Measurements from ENCODE around the gene SIRT5.

SIRT5 gene

DNA sequence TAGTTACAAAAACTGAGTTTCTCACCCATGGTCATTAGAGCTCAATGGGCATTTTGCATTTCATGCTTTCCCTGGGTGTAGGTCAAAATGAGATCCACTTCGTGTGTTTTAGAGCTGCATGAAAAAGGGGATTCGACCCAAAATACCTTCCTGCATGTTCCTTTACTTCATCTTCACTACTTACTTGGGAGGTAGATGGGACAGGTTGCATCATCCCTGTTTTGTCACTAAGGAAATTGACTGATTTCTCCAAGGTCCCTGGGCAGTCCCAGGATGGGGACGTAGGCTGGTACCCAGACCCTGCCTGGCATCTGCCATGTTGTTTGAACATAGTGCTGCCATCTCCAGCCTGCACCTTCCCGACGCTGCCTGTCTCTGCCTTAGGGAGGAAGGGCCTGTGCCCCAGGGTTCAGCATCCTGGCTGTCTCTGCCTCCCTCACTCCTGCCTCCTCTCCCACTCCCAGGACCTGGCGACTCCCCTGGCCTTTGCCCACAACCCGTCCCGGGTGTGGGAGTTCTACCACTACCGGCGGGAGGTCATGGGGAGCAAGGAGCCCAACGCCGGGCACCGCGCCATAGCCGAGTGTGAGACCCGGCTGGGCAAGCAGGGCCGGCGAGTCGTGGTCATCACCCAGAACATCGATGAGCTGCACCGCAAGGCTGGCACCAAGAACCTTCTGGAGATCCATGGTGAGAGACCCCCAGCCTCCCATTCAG, 17.0 kb downstream of the SIRT5 start:
- H3K9ac ChIP-seq (ENCODE audit: low read depth, low read length), result no peak overlapping the region
- H3K27ac ChIP-seq (ENCODE audit: low read length), result no peak overlapping the region
- no peaks in the 10 kb centered on the region for H3K9me3 ChIP-seq (ENCODE audit: insufficient read depth, low read depth, low read length)
- H3K4me3 ChIP-seq (ENCODE audit: low read length), result no peak overlapping the region
- H3K4me1 ChIP-seq (ENCODE audit: insufficient read depth, low read length), result no peaks in the 10 kb centered on the region
- no peaks in the 10 kb centered on the region for H3K27me3 ChIP-seq (ENCODE audit: insufficient read depth, low read length)
- H3K36me3 ChIP-seq (ENCODE audit: insufficient read depth, low read depth, low read length), result peaks cover 48% of the 10 kb centered on the region

DNA sequence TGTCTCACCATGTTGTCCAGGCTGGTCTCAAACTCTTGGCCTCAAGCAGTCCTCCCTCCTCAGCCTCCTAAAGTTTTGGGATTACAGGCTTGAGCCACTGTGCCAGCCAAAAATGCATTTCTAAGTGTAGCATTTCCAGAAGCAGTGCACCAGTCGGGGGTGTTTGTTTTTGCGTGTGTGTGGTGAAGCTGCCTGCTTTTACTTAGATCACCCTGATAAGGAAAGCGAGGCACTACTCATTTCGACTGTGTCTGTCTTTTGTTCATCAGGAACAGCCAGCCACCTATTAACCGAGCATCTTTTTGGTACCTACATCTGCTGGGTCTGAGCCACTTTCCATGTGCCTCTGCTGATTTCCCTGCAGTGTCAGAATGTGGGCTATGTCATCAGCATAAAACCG, 18.7 kb downstream of the SIRT5 start:
- no peak overlapping the region for H3K9ac ChIP-seq (ENCODE audit: low read depth, low read length)
- no peaks in the 10 kb centered on the region for H3K27me3 ChIP-seq (ENCODE audit: insufficient read depth, low read length)
- peaks cover 46% of the 10 kb centered on the region for H3K36me3 ChIP-seq (ENCODE audit: insufficient read depth, low read depth, low read length)
- H3K9me3 ChIP-seq (ENCODE audit: insufficient read depth, low read depth, low read length), result no peaks in the 10 kb centered on the region
- no peak overlapping the region for H3K4me3 ChIP-seq (ENCODE audit: low read length)
- H3K4me1 ChIP-seq (ENCODE audit: insufficient read depth, low read length), result no peaks in the 10 kb centered on the region
- H3K27ac ChIP-seq (ENCODE audit: low read length), result no peak overlapping the region

DNA sequence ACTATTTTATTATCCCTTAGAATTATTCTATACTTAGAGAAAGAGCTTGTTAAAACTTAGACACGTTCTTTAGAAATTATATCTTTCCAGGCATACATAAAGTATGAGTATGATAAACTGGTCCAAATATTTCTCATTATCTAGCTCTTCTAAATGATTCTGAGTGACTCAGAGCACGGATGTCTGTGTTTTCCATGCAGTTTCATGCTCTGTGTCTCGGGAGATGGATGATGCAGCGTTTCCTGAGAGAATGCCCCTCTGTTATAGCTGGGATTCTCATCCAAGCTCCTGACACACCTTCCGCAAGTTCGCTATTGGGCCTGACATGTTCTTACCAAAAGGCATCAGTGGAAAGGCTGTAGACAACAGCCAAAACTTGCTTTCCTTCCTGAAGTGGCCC, 19.3 kb downstream of the SIRT5 start:
- Histone ChIP-seq H3K9ac (ENCODE audit: low read depth, low read length) (no peak overlapping the region), H3K9me3 (ENCODE audit: insufficient read depth, low read depth, low read length) (no peaks in the 10 kb centered on the region), H3K36me3 (ENCODE audit: insufficient read depth, low read depth, low read length) (peaks cover 44% of the 10 kb centered on the region), H3K4me1 (ENCODE audit: insufficient read depth, low read length) (no peaks in the 10 kb centered on the region), H3K4me3 (ENCODE audit: low read length) (no peak overlapping the region), H3K27me3 (ENCODE audit: insufficient read depth, low read length) (no peaks in the 10 kb centered on the region), H3K27ac (ENCODE audit: low read length) (no peak overlapping the region)

DNA sequence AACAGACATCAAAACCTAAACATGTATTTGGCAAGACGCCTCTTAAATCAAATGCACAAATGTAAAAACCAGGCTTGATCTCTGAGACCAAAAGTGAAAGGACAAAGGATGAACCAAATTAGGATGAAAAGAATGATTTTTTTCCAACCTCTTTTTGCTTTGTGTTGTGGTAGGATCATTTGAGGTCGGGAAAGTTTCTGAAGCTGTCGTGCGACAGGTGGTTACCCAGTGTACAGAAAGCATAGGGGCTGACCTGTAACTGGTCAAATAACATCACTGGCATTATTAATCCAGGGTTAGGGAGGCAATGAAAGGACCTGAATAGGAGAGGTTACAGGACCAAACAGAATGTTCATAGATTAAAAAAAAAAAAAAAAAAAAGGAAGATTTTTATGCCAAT, 22.7 kb downstream of the SIRT5 start:
- H3K9ac ChIP-seq (ENCODE audit: low read depth, low read length), result no peak overlapping the region
- H3K36me3 ChIP-seq (ENCODE audit: insufficient read depth, low read depth, low read length), result peaks cover 51% of the 10 kb centered on the region
- no peaks in the 10 kb centered on the region for H3K4me1 ChIP-seq (ENCODE audit: insufficient read depth, low read length)
- H3K27ac ChIP-seq (ENCODE audit: low read length), result no peak overlapping the region
- H3K9me3 ChIP-seq (ENCODE audit: insufficient read depth, low read depth, low read length), result no peaks in the 10 kb centered on the region
- no peak overlapping the region for H3K4me3 ChIP-seq (ENCODE audit: low read length)
- H3K27me3 ChIP-seq (ENCODE audit: insufficient read depth, low read length), result no peaks in the 10 kb centered on the region

DNA sequence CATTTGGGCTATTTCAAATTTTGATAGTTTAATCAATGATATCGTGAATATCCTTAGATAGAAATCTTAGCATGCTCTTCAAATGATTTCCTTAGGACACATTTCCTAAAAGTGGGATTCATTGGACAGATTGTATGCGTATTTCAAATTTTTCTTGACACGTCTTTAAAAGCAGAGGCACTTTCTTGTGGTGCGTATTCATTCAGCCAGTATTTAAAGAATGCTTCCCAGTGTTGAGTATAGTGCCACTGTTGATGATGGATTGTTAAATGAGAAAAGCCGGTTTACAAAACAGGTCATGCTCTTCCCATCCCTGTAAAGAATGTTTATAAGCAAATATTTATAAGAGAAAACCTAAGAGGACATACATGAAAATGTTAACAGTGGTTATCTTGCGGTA, 25.6 kb downstream of the SIRT5 start:
- H3K4me3 ChIP-seq (ENCODE audit: low read length), result no peak overlapping the region
- peaks cover 56% of the 10 kb centered on the region for H3K36me3 ChIP-seq (ENCODE audit: insufficient read depth, low read depth, low read length)
- no peaks in the 10 kb centered on the region for H3K9me3 ChIP-seq (ENCODE audit: insufficient read depth, low read depth, low read length)
- no peaks in the 10 kb centered on the region for H3K4me1 ChIP-seq (ENCODE audit: insufficient read depth, low read length)
- no peaks in the 10 kb centered on the region for H3K27me3 ChIP-seq (ENCODE audit: insufficient read depth, low read length)
- no peak overlapping the region for H3K9ac ChIP-seq (ENCODE audit: low read depth, low read length)
- no peak overlapping the region for H3K27ac ChIP-seq (ENCODE audit: low read length)

DNA sequence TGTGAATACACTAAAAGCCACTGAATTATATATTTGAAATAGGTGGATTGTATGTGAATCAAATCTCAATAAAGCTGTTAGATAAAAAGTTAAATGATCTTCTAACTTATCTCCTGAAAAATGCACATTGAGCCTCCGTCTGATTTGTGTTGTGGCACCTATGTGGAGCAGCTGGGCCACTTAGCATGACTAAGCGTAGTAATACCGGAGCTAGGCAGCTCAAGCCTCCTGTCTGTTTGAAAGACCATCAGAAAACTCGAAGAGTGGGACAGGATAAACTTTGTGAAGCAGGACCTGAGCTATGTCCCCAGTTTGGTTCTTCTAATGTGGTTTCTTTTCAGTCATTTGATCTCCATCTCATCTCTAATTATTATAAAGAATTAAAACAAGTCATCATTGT, 29.7 kb downstream of the SIRT5 start:
- Histone ChIP-seq H3K27me3 (ENCODE audit: insufficient read depth, low read length) (no peaks in the 10 kb centered on the region), H3K27ac (ENCODE audit: low read length) (no peak overlapping the region)

DNA sequence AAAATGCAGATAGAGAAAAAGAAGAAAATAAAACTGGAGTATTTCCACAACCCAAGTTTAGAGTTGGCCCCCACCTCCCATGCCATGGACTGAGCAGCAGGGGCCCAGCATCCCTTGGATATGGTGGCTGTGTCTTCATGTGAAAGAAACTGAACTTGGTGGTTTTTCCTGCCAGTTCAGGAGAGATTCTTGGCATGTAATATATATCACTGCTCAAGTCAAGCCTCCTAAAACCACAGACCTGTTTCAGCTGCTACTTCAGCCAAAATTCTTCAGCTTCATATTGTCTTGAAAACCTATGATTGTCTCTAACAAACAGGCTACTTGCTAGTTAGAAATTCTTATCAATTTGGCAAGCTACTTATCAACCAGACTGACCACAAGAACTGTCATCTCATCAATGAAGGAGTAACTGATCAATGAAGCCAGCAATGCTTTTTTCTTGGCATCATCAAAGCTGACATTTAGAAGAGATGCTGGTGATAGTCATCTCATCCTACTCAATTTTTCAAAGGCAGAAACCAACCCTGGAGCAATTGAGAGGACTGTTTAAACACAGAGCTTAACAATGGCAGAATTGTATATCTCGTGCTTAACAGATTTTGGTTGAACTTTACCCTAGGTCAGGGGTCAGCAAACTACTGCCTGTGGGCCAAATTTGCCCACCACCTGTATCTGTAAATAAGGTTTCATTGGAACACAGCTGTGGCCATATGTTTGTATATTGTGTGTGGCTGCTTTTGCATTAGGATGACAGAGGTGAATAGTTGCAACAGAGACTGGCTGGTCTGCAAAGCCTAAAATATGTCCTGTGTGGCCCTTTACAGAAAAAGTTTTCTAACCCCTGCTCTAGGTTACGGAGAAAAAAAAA, 30.4 kb downstream of the SIRT5 start:
- H3K9ac ChIP-seq (ENCODE audit: low read depth, low read length), result no peak overlapping the region

More for the DNA sequence above, 29.7 kb downstream of the SIRT5 start:
- Histone ChIP-seq H3K9me3 (ENCODE audit: insufficient read depth, low read depth, low read length) (no peaks in the 10 kb centered on the region), H3K4me3 (ENCODE audit: low read length) (no peak overlapping the region), H3K36me3 (ENCODE audit: insufficient read depth, low read depth, low read length) (peaks cover 25% of the 10 kb centered on the region), H3K4me1 (ENCODE audit: insufficient read depth, low read length) (no peaks in the 10 kb centered on the region), H3K9ac (ENCODE audit: low read depth, low read length) (no peak overlapping the region)

DNA sequence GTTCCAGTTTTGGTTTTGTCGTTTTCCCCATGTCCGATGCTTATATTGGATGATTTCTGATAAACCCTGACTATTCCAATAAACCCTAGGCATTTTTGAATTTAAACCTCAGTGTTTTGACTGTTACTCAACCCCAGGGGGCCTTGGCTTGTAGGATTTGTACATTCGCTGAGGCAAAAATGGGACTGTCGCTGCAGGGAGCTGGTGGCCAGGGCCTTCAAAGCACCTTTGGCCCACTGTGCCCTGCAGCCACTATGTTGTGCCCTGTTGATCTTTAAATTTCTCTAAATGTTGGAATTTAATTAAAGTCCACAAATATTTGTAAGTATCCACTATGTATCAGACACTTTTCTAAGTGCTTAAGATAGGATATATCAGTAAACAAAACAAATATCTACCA, 31.2 kb downstream of the SIRT5 start:
- H3K36me3 ChIP-seq (ENCODE audit: insufficient read depth, low read depth, low read length), result peaks cover 25% of the 10 kb centered on the region
- no peak overlapping the region for H3K4me3 ChIP-seq (ENCODE audit: low read length)
- H3K9ac ChIP-seq (ENCODE audit: low read depth, low read length), result no peak overlapping the region
- H3K4me1 ChIP-seq (ENCODE audit: insufficient read depth, low read length), result no peaks in the 10 kb centered on the region
- no peaks in the 10 kb centered on the region for H3K27me3 ChIP-seq (ENCODE audit: insufficient read depth, low read length)
- H3K9me3 ChIP-seq (ENCODE audit: insufficient read depth, low read depth, low read length), result no peaks in the 10 kb centered on the region
- no peak overlapping the region for H3K27ac ChIP-seq (ENCODE audit: low read length)

More for the DNA sequence above, 30.4 kb downstream of the SIRT5 start:
- peaks cover 25% of the 10 kb centered on the region for H3K36me3 ChIP-seq (ENCODE audit: insufficient read depth, low read depth, low read length)
- no peaks in the 10 kb centered on the region for H3K27me3 ChIP-seq (ENCODE audit: insufficient read depth, low read length)
- H3K4me3 ChIP-seq (ENCODE audit: low read length), result no peak overlapping the region
- no peaks in the 10 kb centered on the region for H3K9me3 ChIP-seq (ENCODE audit: insufficient read depth, low read depth, low read length)
- H3K4me1 ChIP-seq (ENCODE audit: insufficient read depth, low read length), result no peaks in the 10 kb centered on the region
- no peak overlapping the region for H3K27ac ChIP-seq (ENCODE audit: low read length)

DNA sequence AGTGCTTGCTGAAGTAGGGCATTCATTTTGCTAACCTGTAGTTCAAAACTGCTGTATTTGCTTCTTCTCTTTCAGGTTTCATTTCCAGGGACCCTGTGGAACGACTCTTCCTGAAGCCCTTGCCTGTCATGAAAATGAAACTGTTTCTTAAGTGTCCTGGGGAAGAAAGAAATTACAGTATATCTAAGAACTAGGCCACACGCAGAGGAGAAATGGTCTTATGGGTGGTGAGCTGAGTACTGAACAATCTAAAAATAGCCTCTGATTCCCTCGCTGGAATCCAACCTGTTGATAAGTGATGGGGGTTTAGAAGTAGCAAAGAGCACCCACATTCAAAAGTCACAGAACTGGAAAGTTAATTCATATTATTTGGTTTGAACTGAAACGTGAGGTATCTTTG, 37.3 kb downstream of the SIRT5 start:
- no peak overlapping the region for H3K4me3 ChIP-seq (ENCODE audit: low read length)
- no peak overlapping the region for H3K9ac ChIP-seq (ENCODE audit: low read depth, low read length)
- peaks cover 5% of the 10 kb centered on the region; the same call in 1 of the 2 replicates for H3K36me3 ChIP-seq (ENCODE audit: insufficient read depth, low read depth, low read length)
- H3K9me3 ChIP-seq (ENCODE audit: insufficient read depth, low read depth, low read length), result no peaks in the 10 kb centered on the region
- no peak overlapping the region for H3K27ac ChIP-seq (ENCODE audit: low read length)
- H3K27me3 ChIP-seq (ENCODE audit: insufficient read depth, low read length), result no peaks in the 10 kb centered on the region
- peaks cover 8% of the 10 kb centered on the region; the same call in 1 of the 2 replicates for H3K4me1 ChIP-seq (ENCODE audit: insufficient read depth, low read length)

DNA sequence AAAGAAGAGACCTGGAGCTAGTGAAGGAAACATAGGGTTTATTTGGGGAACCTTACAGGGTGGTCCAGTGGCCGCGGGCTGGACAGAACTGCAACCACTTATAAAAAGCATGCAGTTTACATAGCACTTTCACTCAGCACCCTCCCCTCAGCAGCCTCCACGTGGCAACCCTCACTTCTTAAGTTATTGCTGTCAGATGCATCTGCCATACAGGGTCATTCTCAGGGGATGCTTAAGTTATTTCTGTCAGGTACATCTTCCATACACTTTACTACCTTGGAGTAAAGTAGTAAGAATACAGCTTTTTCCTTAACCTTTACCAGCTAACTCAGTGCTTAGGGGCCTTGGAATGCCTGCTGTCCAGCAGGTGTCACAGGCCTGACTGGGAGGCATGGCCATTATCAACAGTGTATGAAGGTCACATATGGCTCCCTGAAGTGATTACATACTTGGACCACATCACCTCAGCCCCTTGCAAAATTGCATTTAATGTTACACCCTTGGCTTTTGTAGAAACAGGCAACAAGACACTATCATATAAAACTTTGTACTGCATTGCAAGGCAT, 38.7 kb downstream of the SIRT5 start:
- H3K9ac ChIP-seq (ENCODE audit: low read depth, low read length), result no peak overlapping the region
- no peak overlapping the region for H3K27ac ChIP-seq (ENCODE audit: low read length)
- H3K4me1 ChIP-seq (ENCODE audit: insufficient read depth, low read length), result peaks cover 8% of the 10 kb centered on the region; the same call in 1 of the 2 replicates
- no peaks in the 10 kb centered on the region for H3K9me3 ChIP-seq (ENCODE audit: insufficient read depth, low read depth, low read length)
- peaks cover 18% of the 10 kb centered on the region for H3K36me3 ChIP-seq (ENCODE audit: insufficient read depth, low read depth, low read length)
- no peaks in the 10 kb centered on the region for H3K27me3 ChIP-seq (ENCODE audit: insufficient read depth, low read length)
- no peak overlapping the region for H3K4me3 ChIP-seq (ENCODE audit: low read length)

DNA sequence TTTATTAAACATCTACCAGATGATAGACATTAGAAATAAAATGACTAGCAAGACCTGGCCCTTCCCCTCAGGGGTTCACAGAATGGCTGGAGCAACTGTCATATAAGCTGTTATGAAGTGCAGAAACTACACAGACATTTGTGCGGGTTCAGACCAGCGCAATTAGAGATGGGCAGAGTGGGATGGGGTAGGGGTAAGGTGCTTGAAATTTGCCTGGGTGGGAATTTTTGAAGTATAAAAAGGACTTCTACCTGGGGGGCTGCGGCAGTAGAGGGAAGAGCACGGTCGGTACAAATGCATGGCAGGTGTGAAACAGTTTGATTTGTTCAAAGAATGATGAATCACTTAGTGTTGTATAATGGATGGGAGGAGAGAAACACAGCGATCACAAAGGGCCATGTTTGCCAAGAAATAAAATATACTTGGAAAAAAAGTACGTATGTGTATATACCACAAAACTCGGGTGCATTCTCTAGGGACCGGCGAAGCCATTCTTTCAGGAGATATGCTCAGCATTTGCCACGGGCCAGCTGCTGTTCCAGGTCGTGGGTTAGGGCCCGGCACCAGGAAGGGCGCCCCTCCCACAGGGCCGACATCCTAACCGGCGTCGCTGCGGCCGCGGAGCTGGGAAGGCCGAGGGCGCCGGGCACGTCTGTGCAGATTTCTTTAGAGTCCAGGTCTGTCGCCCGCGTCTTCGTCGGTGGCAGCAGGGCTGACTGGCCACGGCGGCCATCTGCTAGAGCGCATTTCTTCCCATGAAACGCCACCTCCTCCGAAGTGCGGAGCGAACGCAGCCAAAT, 39.9 kb downstream of the SIRT5 start:
- Histone ChIP-seq H3K9me3 (ENCODE audit: insufficient read depth, low read depth, low read length) (no peaks in the 10 kb centered on the region), H3K4me3 (ENCODE audit: low read length) (peak overlapping the region; percentile 99), H3K27ac (ENCODE audit: low read length) (peak overlapping the region; percentile 9), H3K27me3 (ENCODE audit: insufficient read depth, low read length) (no peaks in the 10 kb centered on the region), H3K9ac (ENCODE audit: low read depth, low read length) (peak overlapping the region; percentile 95), H3K4me1 (ENCODE audit: insufficient read depth, low read length) (peaks cover 8% of the 10 kb centered on the region; the same call in 1 of the 2 replicates), H3K36me3 (ENCODE audit: insufficient read depth, low read depth, low read length) (peaks cover 28% of the 10 kb centered on the region)
